ENCODE measurements around the gene SPANXA2.
"Not testable (repeated sequence)": the region's sequence is repeated elsewhere in the genome, so short reads cannot be mapped to it uniquely, and the experiment has no call there.

Gene SPANXA2, protein sequence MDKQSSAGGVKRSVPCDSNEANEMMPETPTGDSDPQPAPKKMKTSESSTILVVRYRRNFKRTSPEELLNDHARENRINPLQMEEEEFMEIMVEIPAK

DNA sequence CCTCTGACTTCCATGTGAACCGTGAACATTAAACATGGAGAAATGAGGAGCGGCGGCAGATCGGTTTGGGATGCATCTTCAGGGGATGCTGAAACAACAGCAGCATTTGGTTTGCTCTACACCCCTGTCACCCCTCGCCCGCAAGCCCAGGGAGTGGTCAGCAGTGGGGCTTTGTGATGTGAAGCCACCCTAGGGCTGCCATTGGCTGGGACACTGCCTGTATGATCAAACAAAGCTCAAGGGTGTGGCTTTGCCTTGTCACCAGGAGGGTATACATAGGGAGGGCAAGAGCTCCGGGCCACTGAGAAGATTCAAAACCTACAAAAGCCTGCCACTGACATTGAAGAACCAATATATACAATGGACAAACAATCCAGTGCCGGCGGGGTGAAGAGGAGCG is at the start of gene SPANXA2:
Gene SPANXA2, plus strand, starts transcription at position 301 of the 400 bp plus-strand sequence. Its CDS starts 60 bp downstream, at position 361.
- H3K36me3 ChIP-seq (ENCODE audit: control insufficient read depth, insufficient read depth, low read length); H3K9me3 ChIP-seq (ENCODE audit: control insufficient read depth, insufficient read depth, low read depth, low read length); H3K4me3 ChIP-seq (ENCODE audit: low read depth, low read length): not testable (repeated sequence)

DNA sequence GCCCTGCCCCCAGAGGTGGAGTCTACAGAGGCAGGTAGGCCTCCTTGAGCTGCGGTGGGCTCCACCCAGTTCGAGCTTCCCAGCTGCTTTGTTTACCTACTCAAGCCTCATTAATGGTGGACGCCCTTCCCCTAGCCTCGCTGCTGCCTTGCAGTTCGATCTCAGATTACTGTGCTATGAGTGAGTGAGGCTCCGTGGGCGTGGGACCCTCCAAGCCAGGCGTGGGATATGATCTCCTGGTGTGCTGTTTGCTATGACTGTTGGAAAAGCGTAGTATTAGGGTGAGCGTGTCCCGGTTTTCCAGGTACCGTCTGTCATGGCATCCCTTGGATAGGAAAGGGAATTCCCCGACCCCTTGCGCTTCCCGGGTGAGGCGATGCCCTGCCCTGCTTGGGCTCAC is 47.0 kb upstream of the SPANXA2 start:
- not testable (repeated sequence) for H3K27ac ChIP-seq (ENCODE audit: low read depth, low read length); H3K27me3 ChIP-seq (ENCODE audit: control insufficient read depth, insufficient read depth, low read length); H3K4me3 ChIP-seq (ENCODE audit: low read depth, low read length); H3K36me3 ChIP-seq (ENCODE audit: control insufficient read depth, insufficient read depth, low read length); H3K9me3 ChIP-seq (ENCODE audit: control insufficient read depth, insufficient read depth, low read depth, low read length); H3K4me1 ChIP-seq (ENCODE audit: control insufficient read depth, insufficient read depth, low read length); H3K9ac ChIP-seq (ENCODE audit: low read length)

More for the DNA sequence above, at the start of gene SPANXA2:
- not testable (repeated sequence) for H3K27me3 ChIP-seq (ENCODE audit: control insufficient read depth, insufficient read depth, low read length); H3K27ac ChIP-seq (ENCODE audit: low read depth, low read length); H3K4me1 ChIP-seq (ENCODE audit: control insufficient read depth, insufficient read depth, low read length); H3K9ac ChIP-seq (ENCODE audit: low read length)

DNA sequence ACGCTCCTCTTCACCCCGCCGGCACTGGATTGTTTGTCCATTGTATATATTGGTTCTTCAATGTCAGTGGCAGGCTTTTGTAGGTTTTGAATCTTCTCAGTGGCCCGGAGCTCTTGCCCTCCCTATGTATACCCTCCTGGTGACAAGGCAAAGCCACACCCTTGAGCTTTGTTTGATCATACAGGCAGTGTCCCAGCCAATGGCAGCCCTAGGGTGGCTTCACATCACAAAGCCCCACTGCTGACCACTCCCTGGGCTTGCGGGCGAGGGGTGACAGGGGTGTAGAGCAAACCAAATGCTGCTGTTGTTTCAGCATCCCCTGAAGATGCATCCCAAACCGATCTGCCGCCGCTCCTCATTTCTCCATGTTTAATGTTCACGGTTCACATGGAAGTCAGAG is 4.9 kb upstream of the SPANXA2 start, which contains the start of gene SPANXA1:
Gene SPANXA1, minus strand, starts transcription at position 101 of the 400 bp plus-strand sequence. Its CDS starts 60 bp downstream, at position 41.
- H3K4me1 ChIP-seq (ENCODE audit: control insufficient read depth, insufficient read depth, low read length); H3K36me3 ChIP-seq (ENCODE audit: control insufficient read depth, insufficient read depth, low read length); H3K9ac ChIP-seq (ENCODE audit: low read length); H3K27ac ChIP-seq (ENCODE audit: low read depth, low read length); H3K9me3 ChIP-seq (ENCODE audit: control insufficient read depth, insufficient read depth, low read depth, low read length); H3K4me3 ChIP-seq (ENCODE audit: low read depth, low read length); H3K27me3 ChIP-seq (ENCODE audit: control insufficient read depth, insufficient read depth, low read length): not testable (repeated sequence)

DNA sequence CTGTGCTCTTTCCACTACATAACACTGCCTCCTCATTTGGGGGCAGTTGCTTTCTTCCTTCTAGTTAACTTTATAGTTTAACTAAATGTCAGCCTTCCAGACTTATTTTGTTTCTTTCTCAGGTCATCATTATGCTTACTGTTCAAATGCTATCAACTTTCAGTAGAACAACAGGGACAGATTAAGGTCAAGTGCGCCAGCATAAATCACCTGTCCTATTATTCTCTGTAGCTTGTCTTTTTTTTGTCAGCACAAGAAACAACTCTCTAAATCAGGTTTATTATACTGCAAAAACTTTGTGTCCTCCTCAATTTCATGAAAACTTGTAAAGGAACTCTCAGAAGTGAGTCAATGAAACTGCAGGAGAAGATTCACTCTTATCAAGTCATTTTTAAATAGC is 19.6 kb downstream of the SPANXA2 start:
- H3K36me3 ChIP-seq (ENCODE audit: control insufficient read depth, insufficient read depth, low read length), result no peaks in the 10 kb centered on the region
- H3K9me3 ChIP-seq (ENCODE audit: control insufficient read depth, insufficient read depth, low read depth, low read length), result no peaks in the 10 kb centered on the region
- H3K9ac ChIP-seq (ENCODE audit: low read length), result no peak overlapping the region
- no peaks in the 10 kb centered on the region for H3K27me3 ChIP-seq (ENCODE audit: control insufficient read depth, insufficient read depth, low read length)
- no peaks in the 10 kb centered on the region for H3K4me1 ChIP-seq (ENCODE audit: control insufficient read depth, insufficient read depth, low read length)
- no peak overlapping the region for H3K4me3 ChIP-seq (ENCODE audit: low read depth, low read length)
- H3K27ac ChIP-seq (ENCODE audit: low read depth, low read length), result no peak overlapping the region

DNA sequence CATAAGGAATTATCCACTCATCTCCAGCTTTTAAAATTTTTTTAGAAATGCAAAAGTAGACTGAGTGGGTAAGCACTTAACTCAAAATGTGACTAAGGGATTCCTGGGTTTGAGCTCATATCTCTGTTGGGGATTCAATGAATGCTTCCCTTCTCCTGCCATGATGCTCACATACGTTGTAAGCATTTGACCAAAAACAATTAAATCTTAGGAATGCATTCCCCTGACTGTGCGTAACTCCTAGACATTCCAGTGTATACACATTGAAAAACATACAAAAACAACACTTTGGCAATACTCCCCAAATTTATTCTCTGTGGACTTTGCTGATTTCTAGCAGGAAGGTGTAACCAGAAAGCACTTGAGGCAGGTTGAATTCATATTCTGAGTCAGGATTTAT is 29.8 kb downstream of the SPANXA2 start:
- Histone ChIP-seq H3K4me3 (ENCODE audit: low read depth, low read length) (no peak overlapping the region), H3K36me3 (ENCODE audit: control insufficient read depth, insufficient read depth, low read length) (no peaks in the 10 kb centered on the region), H3K4me1 (ENCODE audit: control insufficient read depth, insufficient read depth, low read length) (no peaks in the 10 kb centered on the region), H3K27me3 (ENCODE audit: control insufficient read depth, insufficient read depth, low read length) (no peaks in the 10 kb centered on the region; the same call in 1 of the 2 replicates), H3K27ac (ENCODE audit: low read depth, low read length) (no peak overlapping the region), H3K9ac (ENCODE audit: low read length) (no peak overlapping the region), H3K9me3 (ENCODE audit: control insufficient read depth, insufficient read depth, low read depth, low read length) (no peaks in the 10 kb centered on the region)

DNA sequence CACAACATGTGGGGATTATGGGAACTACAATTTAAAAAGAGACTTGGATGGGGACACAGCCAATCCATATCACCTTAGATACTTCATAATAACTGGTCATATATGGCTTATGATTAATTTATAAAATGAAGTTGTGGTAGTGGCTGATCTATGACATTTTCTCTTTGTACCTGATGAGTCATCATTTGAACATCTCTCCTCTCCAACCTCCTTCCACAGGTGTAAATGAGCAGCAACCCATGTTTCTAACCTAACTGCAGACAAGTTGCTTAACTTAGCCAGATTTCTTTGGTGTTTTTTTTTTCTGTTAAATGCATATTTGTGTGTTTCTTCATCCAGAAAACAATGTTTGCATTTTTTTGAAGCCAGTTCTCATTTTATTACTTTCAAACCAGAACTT is 42.6 kb downstream of the SPANXA2 start:
- Histone ChIP-seq H3K4me1 (ENCODE audit: control insufficient read depth, insufficient read depth, low read length) (no peaks in the 10 kb centered on the region), H3K27ac (ENCODE audit: low read depth, low read length) (no peak overlapping the region), H3K4me3 (ENCODE audit: low read depth, low read length) (no peak overlapping the region), H3K36me3 (ENCODE audit: control insufficient read depth, insufficient read depth, low read length) (no peaks in the 10 kb centered on the region), H3K9ac (ENCODE audit: low read length) (no peak overlapping the region), H3K27me3 (ENCODE audit: control insufficient read depth, insufficient read depth, low read length) (no peaks in the 10 kb centered on the region), H3K9me3 (ENCODE audit: control insufficient read depth, insufficient read depth, low read depth, low read length) (peaks cover 18% of the 10 kb centered on the region; the same call in 1 of the 2 replicates)

DNA sequence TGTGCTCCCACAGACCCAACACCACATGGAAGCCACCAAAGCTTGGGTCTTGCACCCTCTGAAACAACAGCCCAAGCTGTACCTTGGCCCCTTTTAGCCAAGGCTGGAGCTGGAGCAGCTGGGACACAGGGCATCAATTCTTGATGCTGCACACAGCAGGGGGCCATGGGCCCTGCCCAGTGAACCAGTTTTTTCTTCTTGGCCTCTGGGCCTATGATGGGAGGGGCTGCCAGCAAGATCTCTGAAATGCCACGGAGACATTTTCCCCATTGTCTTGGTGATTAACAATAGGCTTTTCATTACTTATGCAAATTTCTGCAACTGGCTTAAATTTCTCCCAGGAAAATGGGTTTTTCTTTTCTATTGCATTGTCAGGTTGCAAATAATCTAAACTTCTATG is 49.0 kb downstream of the SPANXA2 start:
- Histone ChIP-seq H3K9me3 (ENCODE audit: control insufficient read depth, insufficient read depth, low read depth, low read length) (peaks cover 12% of the 10 kb centered on the region; the same call in 1 of the 2 replicates), H3K4me1 (ENCODE audit: control insufficient read depth, insufficient read depth, low read length) (no peaks in the 10 kb centered on the region), H3K4me3 (ENCODE audit: low read depth, low read length) (no peak overlapping the region), H3K9ac (ENCODE audit: low read length) (no peak overlapping the region), H3K27ac (ENCODE audit: low read depth, low read length) (no peak overlapping the region), H3K36me3 (ENCODE audit: control insufficient read depth, insufficient read depth, low read length) (no peaks in the 10 kb centered on the region), H3K27me3 (ENCODE audit: control insufficient read depth, insufficient read depth, low read length) (no peaks in the 10 kb centered on the region)
